Right lobe of liver (tissue), 6 donors: ENCODE measurements around the gene FOXP4. TPM values are rescaled to one million over a fixed set of nuclear protein-coding genes. Genes with fewer than 3 reads are reported as not detected.
A peak's percentile ranks its signal among the peaks of the same experiment; 100 is the strongest.

Experiments used
- ATAC-seq, 4 donors: fragments of 200-7000 bp; cut with Tn5 transposase; one replicate each; pipeline ENCODE4 v1.9.1; 2020; ENCODE audit warnings: mild to moderate bottlenecking in 4 of 4, moderate library complexity in 4 of 4
- DNase-seq, 3 donors: peaks; one replicate each; pipeline ENCODE4 v3.0.0-alpha.2; 2020
- H3K27ac ChIP-seq, 3 donors: fragments of 200-600 bp; one replicate each; pipeline ENCODE4 v1.8.0; 2022
- H3K27me3 ChIP-seq, 2 donors: fragments of 200-600 bp; one replicate each; pipeline ENCODE4 v1.8.0; 2022
- H3K36me3 ChIP-seq, 4 donors: fragments of 200-600 bp; sonication (generic) in 1 of 4; one replicate each; pipeline versions ENCODE4 v1.5.1 to v1.8.0; 2017 to 2022; ENCODE audit warnings: control low read depth in 1 of 4
- H3K4me1 ChIP-seq, 4 donors: fragments of 200-600 bp; sonication (generic) in 1 of 4; one replicate each; pipeline versions ENCODE4 v1.5.1 to v1.8.0; 2017 to 2022; ENCODE audit warnings: control low read depth in 1 of 4
- H3K4me3 ChIP-seq, 3 donors: fragments of 200-600 bp; one replicate each; pipeline ENCODE4 v1.8.0; 2022
- H3K9me3 ChIP-seq, 4 donors: fragments of 200-600 bp; sonication (generic) in 1 of 4; one replicate each; pipeline versions ENCODE4 v1.5.1 to v1.8.0; 2017 to 2022; ENCODE audit warnings: control low read depth in 1 of 4
- CTCF ChIP-seq, 4 donors: fragments of 200-600 bp in 3 of 4; fragments of 450-650 bp in 1 of 4; IDR thresholded peaks; one replicate each; pipeline versions ENCODE4 v1.5.1 to v1.8.0; 2016 to 2022; ENCODE audit warnings: antibody characterized with exemption in 4 of 4, mild to moderate bottlenecking in 2 of 4
- POLR2A ChIP-seq: fragments of 450-650 bp; IDR thresholded peaks from one replicate; pipeline ENCODE4 v1.6.1; 2017; ENCODE audit warnings: antibody characterized with exemption, mild to moderate bottlenecking
- WGBS: methylation state at CpG from one replicate; pipeline ENCODE4 v1.1.6; 2018; ENCODE audit warnings: low coverage, low lambda C conversion rate; ENCODE audit not compliant: insufficient coverage; ENCODE audit errors: missing lambda C conversion rate; 5-methylcytosine and 5-hydroxymethylcytosine counted together
- intact Hi-C, 2 donors: fragments of 100-400 bp; cut with DNase I; formaldehyde crosslinking; loops; one replicate each; pipeline versions ENCODE4 v1.11.2 to v1.14.1; 2022
- total RNA-seq, 6 experiments: library from RNA; depleted of rRNA in 2 of 6; stranded (reverse); fragments of >200 nt in 2 of 6; fragmentation: NEBNext Ultra II Directional in 3 of 6; extraction: Animal tissue kit (Norgen Biotek cat#: 25700) in 3 of 6; gene quantifications; one replicate each; pipeline versions ENCODE4 v1.1.0 to v1.2.4, GENCODE V29; 2016 to 2023
- donor health status: DM: no; HTN: yes; CAD: no.
- donor health status: DM: no; HTN: no; CAD: no.
- donor health status: DM: no; HTN: no; CAD: no.
- donor health status: DM: no; HTN: yes; CAD: no.
- donor health status: DM: no; HTN: yes; CAD: no.

The FOXP4 gene
- total RNA-seq, 6 experiments from 2014 or later = 12.6 to 19.2 (median 14.9) TPM

GRCh38 chr6:41530476-41530875 lies 15.7 kb upstream of the FOXP4 start:
- no peak overlapping the region for H3K27ac ChIP-seq
- H3K36me3 ChIP-seq = no peaks in the 10 kb centered on the region
- H3K4me3 ChIP-seq = no peak overlapping the region
- 64% methylated on average over 5 of the region's 7 CpGs for WGBS
- TF ChIP-seq POLR2A (no peak), CTCF (IDR thresholded peaks at IDR 0.05) (no peak)
- no peak for DNase-seq
- H3K9me3 ChIP-seq = no peaks in the 10 kb centered on the region
- no peaks in the 10 kb centered on the region for H3K27me3 ChIP-seq
- intact Hi-C loops = no loop called here
- no peak for ATAC-seq
- no peaks in the 10 kb centered on the region for H3K4me1 ChIP-seq

DNA sequence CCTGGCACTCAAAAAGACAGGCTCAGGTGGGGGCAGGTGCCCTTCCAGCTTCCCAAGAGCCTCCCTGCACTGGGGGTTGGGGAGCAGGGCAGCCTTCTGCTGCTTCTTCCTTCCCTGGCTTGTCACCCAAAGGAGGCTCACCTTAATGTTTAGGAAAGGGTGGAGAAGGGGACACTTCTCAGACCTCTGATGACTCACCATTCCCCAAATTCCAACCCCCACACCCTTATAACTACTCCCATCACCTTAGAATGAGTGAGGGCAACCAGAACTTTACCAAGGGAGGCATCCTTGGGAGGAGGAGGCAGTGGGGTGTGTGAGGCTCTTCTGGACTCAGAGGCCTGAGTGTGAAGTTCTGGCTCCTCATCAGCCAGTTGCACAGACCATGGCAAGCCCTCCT lies 15.2 kb upstream of the FOXP4 start:
- intact Hi-C loops = no loop called here

DNA sequence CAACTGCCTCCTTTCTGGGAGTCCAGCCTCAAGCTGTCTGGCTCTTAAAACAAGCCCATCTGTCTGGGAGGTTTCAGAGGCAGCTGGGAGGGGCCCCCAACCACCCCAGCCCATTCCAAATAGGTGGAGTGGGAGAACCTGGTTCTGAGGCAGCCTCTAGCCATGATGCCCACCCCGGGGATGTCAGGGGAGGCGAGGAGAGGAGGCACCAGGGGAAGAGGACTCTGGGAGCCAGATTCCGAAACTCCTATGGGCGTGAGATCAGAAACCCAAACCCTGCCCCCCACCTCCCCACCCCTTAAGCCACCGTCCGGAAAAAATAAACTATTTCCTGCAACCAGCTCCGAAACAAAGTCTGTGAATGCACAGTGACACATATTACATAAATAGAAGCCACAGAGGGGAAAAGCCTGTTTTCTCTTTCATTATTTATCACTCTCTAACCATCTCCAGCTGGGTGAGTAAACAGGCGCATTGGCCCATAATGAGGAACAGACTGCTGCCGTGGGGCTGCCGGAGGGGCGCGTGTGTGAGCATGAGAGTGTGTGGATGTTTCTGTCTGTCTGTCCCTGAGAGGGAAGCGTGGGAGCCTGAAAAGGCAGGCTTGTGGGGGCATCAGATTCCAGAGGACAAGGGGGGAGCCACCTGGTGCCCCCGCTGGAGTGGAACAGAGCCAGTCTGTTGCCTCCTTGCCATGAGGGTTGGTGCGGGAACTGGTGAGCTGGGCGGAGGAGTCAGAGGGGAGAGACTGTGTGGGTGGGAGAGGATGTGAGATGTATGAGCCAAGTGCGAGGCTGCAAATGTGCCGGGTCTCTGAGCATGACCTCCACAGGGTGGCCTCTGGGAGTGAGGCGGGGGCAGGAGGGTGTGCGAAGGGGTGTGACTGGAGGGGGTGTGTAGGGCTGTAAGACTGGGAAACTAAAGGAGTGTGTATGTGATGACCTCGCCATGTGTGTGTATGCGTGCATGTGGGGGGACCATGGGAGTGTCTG lies 14.3 kb upstream of the FOXP4 start:
- intact Hi-C loops = no loop called here
- H3K36me3 ChIP-seq = no peaks in the 10 kb centered on the region
- no peak overlapping the region for H3K27ac ChIP-seq
- no peaks in the 10 kb centered on the region for H3K27me3 ChIP-seq
- H3K4me1 ChIP-seq = peaks cover 0 to under 1% (median 0%) of the 10 kb centered on the region in 4 donors
- no peaks in the 10 kb centered on the region for H3K9me3 ChIP-seq
- no peak for TF ChIP-seq POLR2A
- 39% methylated on average over 18 of the region's 22 CpGs for WGBS
- peak in 2 of 4 donors; percentile 21 to 47 for ATAC-seq
- no peak overlapping the region for H3K4me3 ChIP-seq
- DNase-seq = no peak

More for the DNA sequence above, 15.2 kb upstream of the FOXP4 start:
- DNase-seq = no peak
- Histone ChIP-seq H3K4me1 (no peaks in the 10 kb centered on the region), H3K9me3 (no peaks in the 10 kb centered on the region), H3K27me3 (no peaks in the 10 kb centered on the region), H3K36me3 (no peaks in the 10 kb centered on the region), H3K4me3 (no peak overlapping the region), H3K27ac (no peak overlapping the region)
- ATAC-seq = no peak
- TF ChIP-seq POLR2A (no peak), CTCF (IDR thresholded peaks at IDR 0.05) (no peak)

DNA sequence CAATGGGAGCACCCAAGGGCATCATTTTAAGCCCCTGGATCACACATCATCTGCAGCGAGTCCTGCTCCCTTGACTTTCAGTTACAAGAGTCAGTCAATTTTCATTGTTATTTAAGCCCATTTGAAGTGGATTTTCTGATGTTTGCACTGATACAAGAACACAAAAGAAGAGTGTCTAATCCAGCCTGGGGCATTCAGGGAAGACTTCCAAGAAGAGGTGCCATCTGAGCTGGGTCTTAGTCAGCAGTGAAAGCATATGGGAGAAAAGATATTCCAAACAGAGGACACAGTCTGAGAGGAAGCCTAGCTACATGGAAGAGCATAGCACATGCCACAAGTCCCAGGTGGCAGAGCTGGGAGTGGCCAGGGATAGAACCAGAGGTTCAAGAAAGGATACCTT lies 10.4 kb upstream of the FOXP4 start:
- no peak for ATAC-seq
- DNase-seq = no peak
- H3K27ac ChIP-seq = no peak overlapping the region
- no peaks in the 10 kb centered on the region for H3K36me3 ChIP-seq
- no peaks in the 10 kb centered on the region for H3K9me3 ChIP-seq
- TF ChIP-seq POLR2A = no peak
- TF ChIP-seq CTCF (IDR thresholded peaks at IDR 0.05) = no peak
- H3K4me3 ChIP-seq = no peak overlapping the region
- intact Hi-C loops = no loop called here
- 100% methylated on average over 1 of the region's 1 CpG for WGBS
- no peaks in the 10 kb centered on the region for H3K27me3 ChIP-seq
- peaks cover 0 to 17% (median 5%) of the 10 kb centered on the region in 4 donors for H3K4me1 ChIP-seq
